Common myeloid progenitor, CD34-positive (primary cell): ENCODE data around the gene USP48.

Source experiments
- CTCF ChIA-PET: fragments of 350-600 bp; sonication (Branson Sonifier 250); formaldehyde crosslinking; loops from one replicate; lab custom pipeline; 2021; ENCODE audit warnings: antibody characterized with exemption; lab: Charles Lee
- POLR2A ChIA-PET: fragments of 350-600 bp; sonication (Branson Sonifier 250); formaldehyde crosslinking; loops from one replicate; lab custom pipeline; 2021; ENCODE audit warnings: antibody characterized with exemption; lab: Charles Lee
- DNase-seq, 3 donors: peaks; one replicate each; pipeline versions ENCODE4 v3.0.0 to v3.0.0-alpha.2; 2013
- H3K27ac ChIP-seq, 2 experiments: 1 replicate in 1 of 2; 2 replicates in 1 of 2; pipeline ENCODE4 v1.7.0; 2013; ENCODE audit warnings: inconsistent platforms in 2 of 2, low read length in 2 of 2, mild to moderate bottlenecking in 2 of 2, low read depth in 1 of 2, moderate library complexity in 1 of 2; ENCODE audit not compliant: severe bottlenecking in 2 of 2, insufficient read depth in 1 of 2, poor library complexity in 1 of 2
- H3K27me3 ChIP-seq, 5 experiments: replicated peaks in 2 of 5; 1 replicate in 3 of 5; 2 replicates in 2 of 5; pipeline versions ENCODE4 v1.6.1 to v1.7.0; 2013; ENCODE audit warnings: low read length in 4 of 5, mild to moderate bottlenecking in 2 of 5, moderate library complexity in 2 of 5, inconsistent platforms in 1 of 5; ENCODE audit not compliant: insufficient read depth in 5 of 5, control insufficient read depth in 4 of 5
- H3K36me3 ChIP-seq, 4 experiments: 1 replicate in 2 of 4; 2 replicates in 2 of 4; pipeline versions ENCODE4 v1.6.1 to v1.7.0; 2013; ENCODE audit warnings: low read length in 3 of 4, control low read depth in 1 of 4, mild to moderate bottlenecking in 1 of 4; ENCODE audit not compliant: control insufficient read depth in 4 of 4, insufficient read depth in 4 of 4
- H3K4me1 ChIP-seq, 4 experiments: 1 replicate in 3 of 4; 2 replicates in 1 of 4; pipeline versions ENCODE4 v1.6.1 to v1.7.1; 2013; ENCODE audit warnings: low read length in 3 of 4, mild to moderate bottlenecking in 3 of 4, control low read depth in 1 of 4, inconsistent platforms in 1 of 4, moderate library complexity in 1 of 4; ENCODE audit not compliant: control insufficient read depth in 4 of 4, insufficient read depth in 4 of 4; ENCODE audit errors: control extremely low read depth in 1 of 4
- H3K4me3 ChIP-seq, 7 experiments: 1 replicate in 4 of 7; 2 replicates in 3 of 7; pipeline versions ENCODE4 v1.5.1 to v1.7.0; 2013; ENCODE audit warnings: mild to moderate bottlenecking in 7 of 7, low read length in 6 of 7, moderate library complexity in 6 of 7, inconsistent platforms in 2 of 7, low read depth in 2 of 7, control low read depth in 1 of 7; ENCODE audit not compliant: insufficient read depth in 4 of 7, control insufficient read depth in 1 of 7; ENCODE audit errors: extremely low read depth in 1 of 7
- H3K9me3 ChIP-seq, 5 experiments: 1 replicate in 4 of 5; 2 replicates in 1 of 5; pipeline versions ENCODE4 v1.6.1 to v1.7.1; 2013; ENCODE audit warnings: low read length in 4 of 5, mild to moderate bottlenecking in 2 of 5, inconsistent platforms in 1 of 5, low read depth in 1 of 5, moderate library complexity in 1 of 5; ENCODE audit not compliant: control insufficient read depth in 4 of 5, insufficient read depth in 2 of 5; ENCODE audit errors: control extremely low read depth in 1 of 5
- WGBS: methylation state at CpG from one replicate; pipeline ENCODE4 v1.1.5; 2013; ENCODE audit not compliant: insufficient coverage; 5-methylcytosine and 5-hydroxymethylcytosine counted together

USP48 gene

DNA sequence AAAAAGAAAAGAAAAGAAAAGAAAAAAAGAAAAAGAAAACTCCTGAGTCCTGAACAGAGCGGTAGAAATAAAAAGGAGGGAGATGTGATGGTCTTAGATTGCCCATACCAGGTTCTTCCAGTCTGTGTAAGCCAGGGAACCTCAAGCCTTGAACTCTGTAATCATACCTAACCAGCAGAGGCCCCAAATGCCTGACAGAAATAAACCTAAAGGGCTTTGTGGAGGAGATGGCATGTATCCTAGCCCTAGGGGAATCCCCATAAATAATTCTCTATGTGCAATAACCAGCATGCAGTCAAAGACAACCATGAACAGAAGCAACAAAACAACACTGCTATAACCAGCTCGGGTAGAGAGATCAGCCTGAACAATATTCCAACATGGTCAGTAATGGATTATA is 40.4 kb downstream of the USP48 start:
- ChIA-PET CTCF (no interaction called here), POLR2A (interaction anchor here (0.7 kb wide), 1 partner anchor 1229 kb away, joined by 3 read pairs; no protein-coding TSS in a partner anchor)
- Histone ChIP-seq H3K27me3 (no peaks in the 10 kb centered on the region), H3K36me3 (peaks cover 5 to 53% (median 30%) of the 10 kb centered on the region in 4 experiments), H3K4me3 (no peak overlapping the region), H3K9me3 (no peaks in the 10 kb centered on the region), H3K4me1 (no peaks in the 10 kb centered on the region), H3K27ac (no peak overlapping the region)
- peak in 2 of 3 donors; percentile 38 to 40 for DNase-seq
- 100% methylated on average over 1 of the region's 2 CpGs for WGBS

DNA sequence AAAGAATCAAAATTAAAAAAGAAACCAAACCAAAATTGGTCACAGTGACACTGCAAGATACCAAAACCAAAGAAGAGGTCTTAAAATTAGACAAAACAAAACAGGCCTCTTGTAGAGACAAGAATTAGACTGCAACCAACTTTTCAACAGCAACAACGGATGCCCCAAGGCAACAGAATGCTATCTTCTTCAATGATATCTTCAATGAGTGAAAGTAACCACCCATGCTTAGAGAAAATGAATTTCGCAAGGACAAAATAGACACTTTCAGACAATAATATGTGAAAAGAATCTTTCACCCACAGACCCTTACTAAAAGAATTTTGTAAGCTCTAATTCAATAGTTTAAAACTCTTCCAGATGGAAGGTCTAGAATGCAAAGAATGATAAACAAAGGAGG is 41.7 kb downstream of the USP48 start:
- no peaks in the 10 kb centered on the region for H3K9me3 ChIP-seq
- H3K36me3 ChIP-seq = peaks cover 5 to 59% (median 30%) of the 10 kb centered on the region in 4 experiments
- DNase-seq = no peak
- no peak overlapping the region for H3K4me3 ChIP-seq
- H3K4me1 ChIP-seq = no peaks in the 10 kb centered on the region
- H3K27me3 ChIP-seq = no peaks in the 10 kb centered on the region
- CTCF ChIA-PET = no interaction called here
- POLR2A ChIA-PET = no interaction called here
- WGBS = 100% methylated on average over 1 of the region's 2 CpGs
- H3K27ac ChIP-seq = no peak overlapping the region

DNA sequence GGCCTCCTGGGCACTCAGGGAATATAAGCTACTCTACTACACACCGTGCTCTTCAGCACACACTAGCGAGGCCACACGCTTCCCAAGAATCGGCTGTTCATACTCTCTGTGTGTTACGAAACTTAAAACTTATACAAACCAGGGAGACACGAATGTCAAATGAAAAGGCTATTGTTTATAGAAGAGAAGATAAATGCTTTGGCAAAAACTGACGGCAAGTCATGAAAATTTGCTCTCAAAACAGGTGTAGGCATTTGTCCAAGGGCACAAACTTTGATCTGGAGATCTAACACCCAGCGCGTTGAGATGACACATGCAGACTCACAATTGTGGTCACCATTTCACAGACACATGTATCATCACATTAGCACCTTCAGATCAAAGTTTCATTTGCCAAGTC is 46.1 kb downstream of the USP48 start:
- H3K27me3 ChIP-seq = no peaks in the 10 kb centered on the region
- peaks cover 12 to 66% (median 36%) of the 10 kb centered on the region in 4 experiments for H3K36me3 ChIP-seq
- no peak overlapping the region for H3K4me3 ChIP-seq
- POLR2A ChIA-PET = no interaction called here
- DNase-seq = no peak
- H3K4me1 ChIP-seq = no peaks in the 10 kb centered on the region
- H3K27ac ChIP-seq = no peak overlapping the region
- no peaks in the 10 kb centered on the region for H3K9me3 ChIP-seq
- CTCF ChIA-PET = no interaction called here
- 100% methylated on average over 5 of the region's 9 CpGs for WGBS

DNA sequence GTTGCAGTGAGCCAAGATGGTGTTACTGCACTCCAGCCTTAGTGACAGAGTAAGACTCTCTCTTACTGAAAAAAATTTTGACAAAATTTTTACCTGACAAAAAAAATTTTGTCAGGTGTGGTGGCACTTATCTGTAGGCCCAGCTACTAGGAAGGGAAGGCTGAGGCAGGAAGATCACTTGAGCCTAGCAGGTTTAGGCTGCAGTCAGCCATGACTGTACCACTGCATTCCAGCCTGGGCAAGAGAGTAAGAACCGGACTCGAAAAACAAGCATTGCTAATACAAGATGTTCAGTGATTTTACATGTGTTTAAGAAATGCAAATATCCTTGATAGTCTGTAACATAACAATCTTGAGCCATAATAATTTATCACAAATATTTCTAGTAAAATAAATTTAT is 46.9 kb downstream of the USP48 start:
- H3K27ac ChIP-seq = no peak overlapping the region
- no peaks in the 10 kb centered on the region for H3K27me3 ChIP-seq
- no CpG with 5 or more reads among the region's 2 CpGs for WGBS
- DNase-seq = no peak
- H3K4me1 ChIP-seq = no peaks in the 10 kb centered on the region
- ChIA-PET POLR2A (no interaction called here), CTCF (no interaction called here)
- H3K4me3 ChIP-seq = no peak overlapping the region
- peaks cover 12 to 69% (median 37%) of the 10 kb centered on the region in 4 experiments for H3K36me3 ChIP-seq
- no peaks in the 10 kb centered on the region for H3K9me3 ChIP-seq

DNA sequence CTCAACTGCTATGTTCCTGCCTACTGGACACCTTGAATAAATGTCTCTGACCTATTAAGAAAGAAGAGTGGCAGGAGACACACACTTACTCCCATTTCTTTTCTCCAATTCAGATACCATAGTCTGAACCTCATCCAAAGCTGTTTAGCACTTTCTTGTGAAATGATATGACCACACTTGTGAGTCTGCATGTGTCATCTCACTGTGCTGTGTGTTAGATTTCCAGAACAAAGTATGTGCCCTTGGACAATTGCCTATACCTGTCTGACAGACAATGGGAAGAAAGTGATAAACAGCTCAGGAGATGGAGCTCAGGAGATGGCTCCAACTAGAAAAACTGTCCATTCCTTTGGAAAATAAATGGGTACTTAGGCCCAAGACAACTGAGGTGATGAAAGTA is 48.4 kb downstream of the USP48 start:
- DNase-seq = no peak
- H3K27ac ChIP-seq = no peak overlapping the region
- H3K36me3 ChIP-seq = peaks cover 10 to 63% (median 40%) of the 10 kb centered on the region in 4 experiments
- no peaks in the 10 kb centered on the region for H3K4me1 ChIP-seq
- no peak overlapping the region for H3K4me3 ChIP-seq
- H3K27me3 ChIP-seq = no peaks in the 10 kb centered on the region
- no peaks in the 10 kb centered on the region for H3K9me3 ChIP-seq
- ChIA-PET CTCF (interaction anchor here (0.9 to 1.8 kb wide), 5 partner anchors 11 to 89 kb away, joined by 3 to 5 read pairs (median 3); no protein-coding TSS in a partner anchor), POLR2A (no interaction called here)

DNA sequence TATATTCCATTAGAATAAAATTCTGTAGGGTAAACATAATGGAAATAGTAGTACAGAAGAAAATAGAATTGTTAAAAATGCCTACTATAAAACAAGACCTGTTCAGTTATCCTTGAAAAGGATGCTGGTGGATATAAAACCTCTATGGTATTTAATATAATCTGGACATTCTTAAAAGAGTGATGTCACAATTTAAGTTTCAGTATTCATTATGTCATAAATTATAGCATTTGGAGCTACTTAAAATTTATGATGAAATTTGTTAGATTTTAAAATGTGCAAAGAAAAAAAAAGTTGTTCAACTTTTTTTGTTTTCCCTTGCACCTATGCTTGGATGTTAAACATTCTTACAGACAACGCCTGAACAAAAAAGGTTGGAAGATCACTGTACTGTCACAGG is 50.3 kb downstream of the USP48 start:
- Histone ChIP-seq H3K9me3 (no peaks in the 10 kb centered on the region), H3K4me3 (no peak overlapping the region), H3K4me1 (no peaks in the 10 kb centered on the region), H3K27me3 (no peaks in the 10 kb centered on the region), H3K36me3 (peaks cover 18 to 72% (median 44%) of the 10 kb centered on the region in 4 experiments), H3K27ac (no peak overlapping the region)
- 0% methylated on average over 1 of the region's 1 CpG for WGBS
- no peak for DNase-seq
- ChIA-PET CTCF (interaction anchor here (0.6 kb wide), 1 partner anchor 44 kb away, joined by 3 read pairs; no protein-coding TSS in a partner anchor), POLR2A (interaction anchor here (0.5 kb wide), 1 partner anchor 74 kb away, joined by 3 read pairs; no protein-coding TSS in a partner anchor)

DNA sequence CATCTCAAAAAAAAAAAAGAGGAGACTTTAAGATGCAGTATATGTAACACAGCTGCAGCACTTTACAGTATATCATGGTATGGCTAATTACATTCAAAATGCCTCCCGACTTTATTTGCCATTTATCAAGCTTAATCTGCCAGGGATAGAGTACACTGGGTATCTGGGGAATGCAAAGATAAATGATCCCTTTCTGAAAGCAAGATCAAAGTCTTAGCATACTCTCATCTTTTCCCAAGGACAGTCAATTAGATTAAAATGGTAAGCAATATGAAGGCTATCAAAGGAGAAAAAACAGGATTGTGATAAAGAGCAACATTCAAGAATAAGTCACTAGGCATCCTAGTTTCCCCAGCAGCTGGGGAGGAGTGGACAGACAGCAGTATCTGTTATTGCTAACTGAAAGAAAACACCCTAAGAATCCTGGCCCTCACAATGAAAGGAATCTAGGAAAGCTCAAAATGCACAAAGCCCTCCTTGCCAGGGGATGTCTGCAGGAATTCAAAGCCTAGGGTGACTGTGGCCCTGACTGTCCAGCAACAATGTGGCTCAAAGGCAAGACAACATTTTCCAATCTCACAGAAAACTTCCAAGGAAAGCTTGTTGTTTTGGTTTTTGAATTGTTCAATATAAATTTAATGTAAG is 57.1 kb downstream of the USP48 start:
- ChIA-PET POLR2A (no interaction called here), CTCF (interaction anchor here (0.6 kb wide), 1 partner anchor 25 kb away, joined by 3 read pairs; no protein-coding TSS in a partner anchor)
- no peak overlapping the region for H3K27ac ChIP-seq
- DNase-seq = no peak
- WGBS = no CpG with 5 or more reads among the region's 1 CpG
- peaks cover 12 to 58% (median 30%) of the 10 kb centered on the region in 4 experiments for H3K36me3 ChIP-seq
- H3K4me3 ChIP-seq = no peak overlapping the region
- H3K4me1 ChIP-seq = peaks cover 5 to 17% (median 9%) of the 10 kb centered on the region in 4 experiments
- H3K27me3 ChIP-seq = no peaks in the 10 kb centered on the region
- no peaks in the 10 kb centered on the region for H3K9me3 ChIP-seq
